Breast epithelium (tissue), 3 donors: ENCODE results near the gene RBM22.

Source experiments
- POLR2A ChIP-seq: fragments of 450-650 bp; IDR thresholded peaks from one replicate; pipeline ENCODE4 v1.6.1; 2016; ENCODE audit warnings: antibody characterized with exemption, mild to moderate bottlenecking, moderate library complexity
- POLR2AphosphoS5 ChIP-seq, 3 donors: sonication (generic); formaldehyde crosslinking; IDR thresholded peaks; one replicate each; pipeline ENCODE4 v1.6.1; 2017; ENCODE audit warnings: antibody characterized with exemption in 3 of 3
- TF ChIP-seq, protein P1 (sequence below), 3 donors: fragments of 450-650 bp; IDR thresholded peaks; one replicate each; pipeline ENCODE4 v1.5.1; 2016 to 2017; ENCODE audit warnings: antibody characterized with exemption in 3 of 3, mild to moderate bottlenecking in 3 of 3, moderate library complexity in 3 of 3

- TF ChIP-seq, protein P1, sequence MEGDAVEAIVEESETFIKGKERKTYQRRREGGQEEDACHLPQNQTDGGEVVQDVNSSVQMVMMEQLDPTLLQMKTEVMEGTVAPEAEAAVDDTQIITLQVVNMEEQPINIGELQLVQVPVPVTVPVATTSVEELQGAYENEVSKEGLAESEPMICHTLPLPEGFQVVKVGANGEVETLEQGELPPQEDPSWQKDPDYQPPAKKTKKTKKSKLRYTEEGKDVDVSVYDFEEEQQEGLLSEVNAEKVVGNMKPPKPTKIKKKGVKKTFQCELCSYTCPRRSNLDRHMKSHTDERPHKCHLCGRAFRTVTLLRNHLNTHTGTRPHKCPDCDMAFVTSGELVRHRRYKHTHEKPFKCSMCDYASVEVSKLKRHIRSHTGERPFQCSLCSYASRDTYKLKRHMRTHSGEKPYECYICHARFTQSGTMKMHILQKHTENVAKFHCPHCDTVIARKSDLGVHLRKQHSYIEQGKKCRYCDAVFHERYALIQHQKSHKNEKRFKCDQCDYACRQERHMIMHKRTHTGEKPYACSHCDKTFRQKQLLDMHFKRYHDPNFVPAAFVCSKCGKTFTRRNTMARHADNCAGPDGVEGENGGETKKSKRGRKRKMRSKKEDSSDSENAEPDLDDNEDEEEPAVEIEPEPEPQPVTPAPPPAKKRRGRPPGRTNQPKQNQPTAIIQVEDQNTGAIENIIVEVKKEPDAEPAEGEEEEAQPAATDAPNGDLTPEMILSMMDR (IDR thresholded peaks at IDR 0.05): no peak
- TF ChIP-seq POLR2AphosphoS5 (IDR thresholded peaks at IDR 0.05) (no peak), POLR2A (no peak)
These were observed 30.9 kb upstream of the RBM22 start for GRCh38 chr5:150731669-150732242.
